GM21723 (cell line): ENCODE measurements around the gene MYO1D.
A peak's percentile ranks its signal among the peaks of the same experiment; 100 is the strongest.
"Not testable (repeated sequence)": the region's sequence is repeated elsewhere in the genome, so short reads cannot be mapped to it uniquely, and the experiment has no call there.

ENCODE experiments used
- ATAC-seq: cut with Tn5 transposase; IDR thresholded peaks from one replicate; pipeline ENCODE4 v1.9.1; 2021; ENCODE audit warnings: mild to moderate bottlenecking, moderate library complexity; ENCODE audit not compliant: unreplicated experiment

The MYO1D gene

GRCh38 chr17:32552280-32552679 lies 324.6 kb downstream of the MYO1D start:
- ATAC-seq: no peak

- peak; percentile 89 for ATAC-seq
Measured at GRCh38 chr17:32551186-32551955, 325.6 kb downstream of the MYO1D start.

- ATAC-seq: no peak
Measured at GRCh38 chr17:32549559-32549958, 327.4 kb downstream of the MYO1D start.

- no peak for ATAC-seq
Measured at GRCh38 chr17:32546031-32546444, 330.9 kb downstream of the MYO1D start.

GRCh38 chr17:32542186-32542585 lies 334.7 kb downstream of the MYO1D start:
- ATAC-seq: no peak

GRCh38 chr17:32541640-32542039 lies 335.3 kb downstream of the MYO1D start:
- ATAC-seq: no peak

GRCh38 chr17:32536736-32537643 lies 339.9 kb downstream of the MYO1D start:
- no peak for ATAC-seq

- ATAC-seq: no peak
Measured at GRCh38 chr17:32533296-32533695, 343.6 kb downstream of the MYO1D start.

GRCh38 chr17:32529604-32530003 lies 347.3 kb downstream of the MYO1D start:
- ATAC-seq: no peak

- no peak for ATAC-seq
Measured at GRCh38 chr17:32528825-32529224, 348.1 kb downstream of the MYO1D start.

- no peak for ATAC-seq
Measured at GRCh38 chr17:32527146-32527545, 349.8 kb downstream of the MYO1D start.

- no peak for ATAC-seq
Measured at GRCh38 chr17:32525122-32525521, 351.8 kb downstream of the MYO1D start.

- not testable (repeated sequence) for ATAC-seq
Measured at GRCh38 chr17:32524553-32524880, 352.4 kb downstream of the MYO1D start.

GRCh38 chr17:32523827-32524552 lies 352.9 kb downstream of the MYO1D start:
- ATAC-seq: peak; percentile 47

- ATAC-seq: peak; percentile 54
Measured at GRCh38 chr17:32523017-32523680, 353.8 kb downstream of the MYO1D start.

- ATAC-seq: no peak
Measured at GRCh38 chr17:32520737-32521404, 356.1 kb downstream of the MYO1D start.

- no peak for ATAC-seq
Measured at GRCh38 chr17:32520104-32520701, 356.7 kb downstream of the MYO1D start.

- ATAC-seq: no peak
Measured at GRCh38 chr17:32519228-32520103, 357.5 kb downstream of the MYO1D start.

GRCh38 chr17:32518646-32519227 lies 358.2 kb downstream of the MYO1D start:
- no peak for ATAC-seq
